Ovary (tissue), 9 donors: ENCODE results near the gene CCDC141. TPM values are rescaled to one million over a fixed set of nuclear protein-coding genes. Genes with fewer than 3 reads are reported as not detected.

Experiments
- DNase-seq, 5 donors: peaks; one replicate each; pipeline ENCODE4 v3.0.0-alpha.2; 2019 to 2020
- H3K27ac ChIP-seq, 2 donors: fragments of 200-600 bp; one replicate each; pipeline versions ENCODE4 v1.5.1 to v1.8.0; 2019 to 2022
- H3K27me3 ChIP-seq: fragments of 200-600 bp; one replicate; pipeline ENCODE4 v1.8.0; 2022
- H3K36me3 ChIP-seq: fragments of 200-600 bp; sonication (generic); one replicate; pipeline ENCODE4 v1.5.1; 2019
- H3K4me1 ChIP-seq: one replicate; pipeline ENCODE4 v1.8.1; 2013; ENCODE audit warnings: mild to moderate bottlenecking, moderate library complexity; ENCODE audit not compliant: insufficient read depth
- H3K4me3 ChIP-seq: fragments of 200-600 bp; sonication (generic); one replicate; pipeline ENCODE4 v1.5.1; 2017
- H3K9me3 ChIP-seq, 2 donors: fragments of 200-600 bp in 1 of 2; sonication (generic) in 1 of 2; one replicate each; pipeline versions ENCODE4 v1.5.1 to v1.8.1; 2013 to 2019; ENCODE audit warnings: mild to moderate bottlenecking in 1 of 2, moderate library complexity in 1 of 2
- EP300 ChIP-seq: sonication (generic); formaldehyde crosslinking; IDR thresholded peaks from one replicate; pipeline ENCODE4 v1.6.1; 2017; ENCODE audit warnings: antibody characterized with exemption
- POLR2A ChIP-seq: fragments of 450-650 bp; IDR thresholded peaks from one replicate; pipeline ENCODE4 v1.6.1; 2017; ENCODE audit warnings: antibody characterized with exemption, mild to moderate bottlenecking, moderate library complexity
- WGBS, 3 donors: extraction: QIAGEN DNeasy Blood & Tissue Kit in 1 of 3; methylation state at CpG; one replicate each; pipeline versions ENCODE4 v1.1.5 to v1.1.7; 2013 to 2017; 5-methylcytosine and 5-hydroxymethylcytosine counted together
- intact Hi-C, 4 donors: fragments of 100-400 bp; cut with DNase I; formaldehyde crosslinking; loops; one replicate each; pipeline versions ENCODE4 v1.11.0 to v1.15.1; 2022 to 2023
- polyA plus RNA-seq, 2 donors: library from polyadenylated mRNA; stranded (reverse); fragments of 200-250 nt in 1 of 2; fragments of 350-450 nt in 1 of 2; fragmentation: Illumina TruSeq in 1 of 2; extraction: RNeasy Lipid Tissue Mini Kit (QIAGEN cat#74804) in 1 of 2; gene quantifications; one replicate each; pipeline ENCODE4 v1.2.3, GENCODE V29; 2013 to 2014
- total RNA-seq, 7 donors: library from RNA; depleted of rRNA in 2 of 7; stranded (reverse); fragments of >200 nt in 2 of 7; fragmentation: NEBNext Ultra II Directional in 3 of 7; extraction: Animal tissue kit (Norgen Biotek cat#: 25700) in 3 of 7; gene quantifications; one replicate each; pipeline versions ENCODE4 v1.1.0 to v1.2.4, GENCODE V29; 2016 to 2023
- TF ChIP-seq, protein P1 (sequence below), 3 donors: fragments of 450-650 bp in 2 of 3; fragments of 200-600 bp in 1 of 3; IDR thresholded peaks; one replicate each; pipeline versions ENCODE4 v1.5.1 to v1.8.0; 2016 to 2022; ENCODE audit warnings: antibody characterized with exemption in 3 of 3, mild to moderate bottlenecking in 1 of 3
- donor health status: DM: no; HTN: no; CAD: no; lungs with moderate emphysema.
- donor health status: DM: no; HTN: no; CAD: no.
- donor health status: Bipolar disorder and iron deficiency.
- donor health status: DM: yes; HTN: yes; CAD: no.
- donor health status: DM: no; HTN: no; CAD: no.
- donor health status: DM: yes; HTN: yes; CAD: no.

The CCDC141 gene
- total and polyA plus RNA-seq, 9 donors: 0.35 to 6.2 (median 0.77) TPM

DNA sequence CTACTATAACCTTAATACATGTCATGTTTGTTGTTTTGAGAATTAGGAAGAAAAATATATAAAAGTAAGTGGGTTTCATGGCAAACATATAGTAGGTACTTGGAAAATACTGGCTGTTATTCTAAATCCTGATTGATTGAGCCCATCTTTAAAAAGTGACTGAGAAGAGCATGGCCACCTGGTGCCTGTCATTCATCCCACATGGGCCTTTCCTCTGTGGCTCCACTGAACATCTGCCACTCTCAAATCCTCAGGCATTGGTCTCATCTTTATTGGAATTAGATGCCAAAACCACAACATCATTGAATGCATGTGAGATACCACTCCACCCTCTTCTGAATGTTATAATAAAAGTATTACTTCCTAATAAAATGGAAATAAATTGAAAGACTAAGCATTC, 141.1 kb downstream of the CCDC141 start:
- H3K4me3 ChIP-seq: no peak overlapping the region
- no peaks in the 10 kb centered on the region for H3K27me3 ChIP-seq
- no peak for DNase-seq
- TF ChIP-seq EP300 (no peak), POLR2A (no peak)
- TF ChIP-seq, protein P1, sequence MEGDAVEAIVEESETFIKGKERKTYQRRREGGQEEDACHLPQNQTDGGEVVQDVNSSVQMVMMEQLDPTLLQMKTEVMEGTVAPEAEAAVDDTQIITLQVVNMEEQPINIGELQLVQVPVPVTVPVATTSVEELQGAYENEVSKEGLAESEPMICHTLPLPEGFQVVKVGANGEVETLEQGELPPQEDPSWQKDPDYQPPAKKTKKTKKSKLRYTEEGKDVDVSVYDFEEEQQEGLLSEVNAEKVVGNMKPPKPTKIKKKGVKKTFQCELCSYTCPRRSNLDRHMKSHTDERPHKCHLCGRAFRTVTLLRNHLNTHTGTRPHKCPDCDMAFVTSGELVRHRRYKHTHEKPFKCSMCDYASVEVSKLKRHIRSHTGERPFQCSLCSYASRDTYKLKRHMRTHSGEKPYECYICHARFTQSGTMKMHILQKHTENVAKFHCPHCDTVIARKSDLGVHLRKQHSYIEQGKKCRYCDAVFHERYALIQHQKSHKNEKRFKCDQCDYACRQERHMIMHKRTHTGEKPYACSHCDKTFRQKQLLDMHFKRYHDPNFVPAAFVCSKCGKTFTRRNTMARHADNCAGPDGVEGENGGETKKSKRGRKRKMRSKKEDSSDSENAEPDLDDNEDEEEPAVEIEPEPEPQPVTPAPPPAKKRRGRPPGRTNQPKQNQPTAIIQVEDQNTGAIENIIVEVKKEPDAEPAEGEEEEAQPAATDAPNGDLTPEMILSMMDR (IDR thresholded peaks at IDR 0.05): no peak
- no peaks in the 10 kb centered on the region for H3K9me3 ChIP-seq
- no peaks in the 10 kb centered on the region for H3K36me3 ChIP-seq
- intact Hi-C loops: no loop called here
- no peak overlapping the region for H3K27ac ChIP-seq
- H3K4me1 ChIP-seq: peaks cover 1% of the 10 kb centered on the region

DNA sequence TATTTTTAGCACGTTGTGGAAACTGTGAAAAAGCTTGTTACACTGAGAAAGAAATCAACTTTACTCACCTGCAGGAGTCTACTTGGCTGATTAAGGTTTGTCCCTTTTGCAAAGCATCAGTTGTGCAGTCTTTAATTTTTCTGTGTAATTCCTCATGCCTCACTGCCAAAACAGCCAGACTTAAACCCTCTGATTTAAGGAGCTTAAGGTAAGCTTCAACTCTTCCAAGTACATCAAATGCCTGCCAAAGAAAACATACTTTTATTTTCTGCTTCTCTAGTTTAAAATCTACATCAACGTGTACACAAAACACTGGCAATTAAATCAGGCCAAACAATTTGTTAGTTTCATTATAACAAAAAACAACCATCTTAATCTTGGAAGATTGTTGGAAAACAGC, 144.7 kb downstream of the CCDC141 start:
- Histone ChIP-seq H3K4me3 (no peak overlapping the region), H3K27ac (no peak overlapping the region), H3K9me3 (no peaks in the 10 kb centered on the region), H3K36me3 (no peaks in the 10 kb centered on the region), H3K27me3 (no peaks in the 10 kb centered on the region), H3K4me1 (peaks cover 1% of the 10 kb centered on the region)
- TF ChIP-seq POLR2A: no peak
- no peak for TF ChIP-seq EP300
- TF ChIP-seq, protein P1 (IDR thresholded peaks at IDR 0.05): no peak
- intact Hi-C loops: no loop called here
- WGBS, 3 donors: 6 to 17% (median 8%) methylated on average over 2 of the region's 2 CpGs
- DNase-seq: no peak

DNA sequence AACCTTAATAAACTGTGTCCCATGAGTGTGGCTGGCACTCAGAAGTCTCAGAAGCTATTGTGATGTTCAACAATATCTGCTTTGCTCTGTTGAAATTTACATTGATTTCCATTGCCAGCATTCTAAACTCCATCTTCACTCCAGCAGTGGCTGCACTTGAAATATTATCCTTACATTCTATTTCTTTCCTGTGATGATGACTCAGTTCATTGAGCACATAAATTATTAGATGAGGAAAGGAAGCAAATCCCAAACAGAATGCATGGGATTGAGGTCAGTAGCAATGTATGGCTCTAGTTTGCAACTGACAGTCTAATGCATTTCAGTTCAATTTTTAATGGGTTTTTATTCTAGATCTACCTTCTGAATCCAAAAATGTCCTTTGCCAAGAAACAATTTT, 150.3 kb downstream of the CCDC141 start:
- H3K27me3 ChIP-seq: no peaks in the 10 kb centered on the region
- H3K4me1 ChIP-seq: no peaks in the 10 kb centered on the region
- DNase-seq: no peak
- no peak for TF ChIP-seq EP300
- TF ChIP-seq POLR2A: no peak
- TF ChIP-seq, protein P1 (IDR thresholded peaks at IDR 0.05): no peak
- H3K4me3 ChIP-seq: no peak overlapping the region
- no peaks in the 10 kb centered on the region for H3K9me3 ChIP-seq
- H3K27ac ChIP-seq: no peak overlapping the region
- no peaks in the 10 kb centered on the region for H3K36me3 ChIP-seq
- intact Hi-C loops: no loop called here

DNA sequence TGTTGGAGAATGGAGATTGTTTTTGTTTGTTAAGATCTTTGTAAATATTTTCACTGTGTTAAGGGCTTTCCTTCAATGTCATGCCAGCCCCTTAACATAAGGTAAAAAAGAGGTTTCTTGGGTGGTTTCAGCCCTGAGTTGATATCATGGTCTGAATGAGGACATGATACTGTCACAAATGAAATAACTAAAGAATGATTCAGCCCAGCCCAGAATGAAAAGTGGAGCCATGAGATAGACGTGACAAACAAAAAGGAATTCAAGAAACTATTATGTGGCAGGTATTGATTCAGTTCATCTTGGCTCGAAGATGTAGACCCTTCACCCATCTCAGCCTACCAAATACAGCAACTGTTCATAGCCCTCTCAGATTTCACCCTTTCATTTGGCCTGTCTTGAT, 154.1 kb downstream of the CCDC141 start:
- 81 to 84% (median 82%) methylated on average over 2 of the region's 2 CpGs for WGBS, 3 donors
- Histone ChIP-seq H3K27ac (no peak overlapping the region), H3K27me3 (no peaks in the 10 kb centered on the region), H3K4me3 (no peak overlapping the region), H3K9me3 (no peaks in the 10 kb centered on the region), H3K36me3 (no peaks in the 10 kb centered on the region), H3K4me1 (no peaks in the 10 kb centered on the region)
- intact Hi-C loops: no loop called here
- TF ChIP-seq EP300 (no peak), POLR2A (no peak)
- TF ChIP-seq, protein P1 (IDR thresholded peaks at IDR 0.05): no peak
- no peak for DNase-seq

DNA sequence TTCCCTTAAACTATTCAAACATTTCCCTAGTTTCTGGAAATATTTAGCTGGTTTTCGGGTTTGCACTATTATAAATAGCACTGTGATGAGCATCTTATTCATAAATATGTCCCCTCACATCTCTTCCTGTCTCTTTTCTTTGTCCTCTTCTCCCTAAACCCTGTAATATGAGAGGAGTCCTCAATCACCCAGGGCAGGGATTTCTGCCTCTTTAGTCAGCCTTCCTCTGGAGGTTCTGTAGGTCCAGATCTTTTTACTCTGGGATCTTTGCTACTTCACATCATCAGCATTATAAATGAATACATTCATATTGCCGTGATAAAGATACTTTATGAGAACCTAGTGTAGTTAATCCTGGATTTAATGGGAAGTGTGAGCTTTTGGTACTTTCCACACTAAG, 154.8 kb downstream of the CCDC141 start:
- no peaks in the 10 kb centered on the region for H3K27me3 ChIP-seq
- intact Hi-C loops: no loop called here
- no peak overlapping the region for H3K4me3 ChIP-seq
- H3K36me3 ChIP-seq: no peaks in the 10 kb centered on the region
- no peaks in the 10 kb centered on the region for H3K9me3 ChIP-seq
- H3K4me1 ChIP-seq: no peaks in the 10 kb centered on the region
- H3K27ac ChIP-seq: no peak overlapping the region
- TF ChIP-seq, protein P1 (IDR thresholded peaks at IDR 0.05): no peak
- TF ChIP-seq POLR2A (no peak), EP300 (no peak)
- 76 to 78% (median 76%) methylated on average over 2 of the region's 2 CpGs for WGBS, 3 donors
- no peak for DNase-seq
